Measurements from ENCODE around the gene MED4. TPM values are rescaled to one million over a fixed set of nuclear protein-coding genes. Genes with fewer than 3 reads are reported as not detected.

MED4 gene
- total RNA-seq, 2 donors from 2014 or later, result 33.9 to 36.4 TPM

DNA sequence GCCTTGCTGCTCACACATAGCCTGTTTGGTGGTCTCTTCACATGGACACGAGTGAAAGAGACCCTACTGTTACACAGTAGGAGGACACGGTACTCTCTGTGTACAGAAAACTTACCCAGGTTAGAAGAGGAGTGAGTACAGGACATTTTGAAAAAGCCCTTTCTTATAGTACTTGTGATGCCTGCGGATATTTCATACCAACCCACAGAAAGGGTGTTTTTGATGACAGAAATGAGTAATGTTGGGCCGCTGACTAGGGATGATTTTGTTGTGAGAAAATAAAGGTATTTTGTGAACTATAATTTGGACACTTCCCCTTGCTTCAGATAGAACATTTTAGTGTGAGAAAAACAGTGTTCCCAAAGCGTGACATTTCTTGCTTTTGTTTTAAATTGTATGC is 39.2 kb downstream of the MED4 start:
- Histone ChIP-seq H3K27me3 (replicated peaks; ENCODE audit: insufficient read depth) (no peaks in the 10 kb centered on the region), H3K27ac (no peak overlapping the region), H3K4me1 (replicated peaks) (no peaks in the 10 kb centered on the region), H3K9me3 (no peaks in the 10 kb centered on the region), H3K36me3 (no peaks in the 10 kb centered on the region), H3K4me3 (no peak overlapping the region)
- intact Hi-C loops (cut with DNase I), result no loop called here
- TF ChIP-seq, protein P1, sequence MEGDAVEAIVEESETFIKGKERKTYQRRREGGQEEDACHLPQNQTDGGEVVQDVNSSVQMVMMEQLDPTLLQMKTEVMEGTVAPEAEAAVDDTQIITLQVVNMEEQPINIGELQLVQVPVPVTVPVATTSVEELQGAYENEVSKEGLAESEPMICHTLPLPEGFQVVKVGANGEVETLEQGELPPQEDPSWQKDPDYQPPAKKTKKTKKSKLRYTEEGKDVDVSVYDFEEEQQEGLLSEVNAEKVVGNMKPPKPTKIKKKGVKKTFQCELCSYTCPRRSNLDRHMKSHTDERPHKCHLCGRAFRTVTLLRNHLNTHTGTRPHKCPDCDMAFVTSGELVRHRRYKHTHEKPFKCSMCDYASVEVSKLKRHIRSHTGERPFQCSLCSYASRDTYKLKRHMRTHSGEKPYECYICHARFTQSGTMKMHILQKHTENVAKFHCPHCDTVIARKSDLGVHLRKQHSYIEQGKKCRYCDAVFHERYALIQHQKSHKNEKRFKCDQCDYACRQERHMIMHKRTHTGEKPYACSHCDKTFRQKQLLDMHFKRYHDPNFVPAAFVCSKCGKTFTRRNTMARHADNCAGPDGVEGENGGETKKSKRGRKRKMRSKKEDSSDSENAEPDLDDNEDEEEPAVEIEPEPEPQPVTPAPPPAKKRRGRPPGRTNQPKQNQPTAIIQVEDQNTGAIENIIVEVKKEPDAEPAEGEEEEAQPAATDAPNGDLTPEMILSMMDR (IDR thresholded peaks at IDR 0.05), result no peak
- TF ChIP-seq POLR2AphosphoS5 (IDR thresholded peaks at IDR 0.05) (no peak), POLR2A (IDR thresholded peaks at IDR 0.05) (no peak)
- WGBS, result 88% methylated on average over 5 of the region's 5 CpGs
- no peak for DNase-seq (ENCODE audit: low spot score)

DNA sequence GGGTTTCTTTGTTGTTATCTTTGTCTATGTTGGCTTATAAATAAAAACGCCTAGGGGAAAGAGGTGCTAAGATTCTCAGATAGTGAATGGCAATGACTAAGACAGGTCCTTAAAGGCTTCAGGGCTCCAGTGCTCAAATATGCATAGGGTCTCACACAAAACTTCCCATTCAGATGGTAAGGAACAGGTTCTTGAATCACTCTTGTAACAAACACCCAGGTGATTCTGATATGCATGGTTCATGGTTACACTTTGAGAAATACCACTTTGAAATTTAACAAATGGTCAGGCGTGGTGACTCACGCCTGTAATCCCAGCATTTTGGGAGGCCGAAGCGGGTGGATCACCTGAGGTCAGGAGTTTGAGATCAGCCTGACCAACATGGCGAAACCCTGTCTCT is 40.3 kb downstream of the MED4 start:
- Histone ChIP-seq H3K4me1 (replicated peaks) (no peaks in the 10 kb centered on the region), H3K4me3 (no peak overlapping the region), H3K27ac (no peak overlapping the region), H3K36me3 (no peaks in the 10 kb centered on the region), H3K27me3 (replicated peaks; ENCODE audit: insufficient read depth) (no peaks in the 10 kb centered on the region), H3K9me3 (no peaks in the 10 kb centered on the region)
- TF ChIP-seq POLR2A (IDR thresholded peaks at IDR 0.05) (no peak), POLR2AphosphoS5 (IDR thresholded peaks at IDR 0.05) (no peak)
- TF ChIP-seq, protein P1 (IDR thresholded peaks at IDR 0.05), result no peak
- intact Hi-C loops (cut with DNase I), result no loop called here
- DNase-seq (ENCODE audit: low spot score), result no peak
- 94% methylated on average over 6 of the region's 6 CpGs for WGBS

DNA sequence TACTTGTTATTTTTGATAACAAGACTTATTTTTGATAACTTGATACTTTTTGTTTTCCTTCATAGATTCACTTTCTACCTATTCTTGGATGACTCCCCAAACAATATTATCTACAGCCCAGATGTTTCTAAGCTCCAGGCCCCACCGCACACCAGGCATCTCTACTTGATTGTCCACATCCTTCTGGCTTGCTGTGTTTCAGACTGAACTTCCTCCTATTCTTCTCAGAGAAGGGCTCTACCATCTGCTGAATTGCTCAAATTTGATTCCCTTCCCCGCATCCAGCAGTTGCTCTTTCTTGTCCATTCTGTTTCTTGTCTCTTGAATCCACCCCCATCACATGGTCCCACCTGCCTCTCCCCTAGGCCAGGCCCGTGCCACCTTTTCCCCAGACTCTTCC is 44.4 kb downstream of the MED4 start:
- H3K4me3 ChIP-seq, result no peak overlapping the region
- TF ChIP-seq POLR2A (IDR thresholded peaks at IDR 0.05) (no peak), POLR2AphosphoS5 (IDR thresholded peaks at IDR 0.05) (no peak)
- TF ChIP-seq, protein P1 (IDR thresholded peaks at IDR 0.05), result no peak
- no peaks in the 10 kb centered on the region for H3K27me3 ChIP-seq (replicated peaks; ENCODE audit: insufficient read depth)
- H3K27ac ChIP-seq, result no peak overlapping the region
- intact Hi-C loops (cut with DNase I), result no loop called here
- H3K36me3 ChIP-seq, result no peaks in the 10 kb centered on the region
- H3K4me1 ChIP-seq (replicated peaks), result no peaks in the 10 kb centered on the region
- 91% methylated on average over 3 of the region's 3 CpGs for WGBS
- DNase-seq (ENCODE audit: low spot score), result no peak
- H3K9me3 ChIP-seq, result no peaks in the 10 kb centered on the region

DNA sequence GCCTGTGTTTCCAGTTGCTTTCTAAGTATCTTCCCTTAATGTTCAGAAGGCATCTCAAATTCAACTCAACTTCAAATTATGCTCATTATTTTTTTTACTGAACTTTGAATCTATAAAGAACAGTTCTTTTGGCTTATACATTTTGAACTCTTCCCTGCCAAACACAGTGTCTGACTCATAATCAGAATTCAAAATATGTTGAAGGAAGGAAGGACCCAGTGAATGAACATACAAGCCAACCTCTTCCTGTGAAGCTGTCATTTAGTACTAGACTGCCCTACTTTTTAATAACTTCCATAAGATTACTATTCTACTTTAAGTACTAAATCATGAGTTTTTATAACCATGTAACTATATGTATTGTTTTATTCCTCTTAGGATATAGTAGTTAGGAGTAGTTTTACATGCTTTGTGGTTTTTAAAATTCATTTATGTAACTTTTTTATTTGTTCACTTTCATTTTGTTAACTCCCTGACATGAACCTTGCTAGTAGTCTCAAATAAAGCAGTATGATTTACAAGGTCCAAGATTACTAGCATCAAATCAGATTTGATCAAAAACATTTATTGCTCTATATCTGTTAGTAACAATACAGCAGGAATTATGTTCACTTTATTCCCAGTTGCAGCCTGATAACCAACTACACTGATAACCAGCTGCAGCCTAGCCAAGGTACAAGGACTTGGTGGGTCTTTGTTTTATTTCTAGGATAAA is 51.0 kb downstream of the MED4 start:
- Histone ChIP-seq H3K27ac (no peak overlapping the region), H3K36me3 (no peaks in the 10 kb centered on the region), H3K9me3 (no peaks in the 10 kb centered on the region), H3K27me3 (replicated peaks; ENCODE audit: insufficient read depth) (no peaks in the 10 kb centered on the region), H3K4me1 (replicated peaks) (no peaks in the 10 kb centered on the region), H3K4me3 (no peak overlapping the region)
- no peak for TF ChIP-seq POLR2AphosphoS5 (IDR thresholded peaks at IDR 0.05)
- TF ChIP-seq, protein P1 (IDR thresholded peaks at IDR 0.05), result no peak
- TF ChIP-seq POLR2A (IDR thresholded peaks at IDR 0.05), result no peak
- DNase-seq (ENCODE audit: low spot score), result no peak
- intact Hi-C loops (cut with DNase I), result no loop called here

DNA sequence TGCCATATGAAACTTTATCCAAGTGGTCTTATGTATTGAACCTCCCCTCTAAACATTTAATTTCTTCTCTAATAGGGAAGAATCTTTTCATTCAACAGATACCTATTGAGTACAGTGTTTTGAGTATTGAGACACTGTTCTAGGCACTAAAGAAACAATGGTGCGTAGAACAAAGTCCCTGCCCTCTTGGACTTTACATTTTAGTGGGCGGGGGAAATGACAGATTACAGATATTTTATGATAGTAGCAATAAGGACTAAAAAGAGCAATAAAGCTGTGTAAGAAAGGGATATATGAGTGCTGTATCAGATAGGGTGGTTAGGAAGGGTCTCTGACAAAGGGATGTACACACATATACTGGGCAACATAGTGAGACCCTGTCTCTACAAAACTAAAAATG is 52.0 kb downstream of the MED4 start:
- intact Hi-C loops (cut with DNase I), result no loop called here
- 97% methylated on average over 2 of the region's 2 CpGs for WGBS
- no peaks in the 10 kb centered on the region for H3K4me1 ChIP-seq (replicated peaks)

More for the DNA sequence above, 52.0 kb downstream of the MED4 start:
- TF ChIP-seq, protein P1 (IDR thresholded peaks at IDR 0.05), result no peak
- TF ChIP-seq POLR2A (IDR thresholded peaks at IDR 0.05) (no peak), POLR2AphosphoS5 (IDR thresholded peaks at IDR 0.05) (no peak)
- Histone ChIP-seq H3K36me3 (no peaks in the 10 kb centered on the region), H3K27me3 (replicated peaks; ENCODE audit: insufficient read depth) (no peaks in the 10 kb centered on the region), H3K9me3 (no peaks in the 10 kb centered on the region), H3K4me3 (no peak overlapping the region), H3K27ac (no peak overlapping the region)
- DNase-seq (ENCODE audit: low spot score), result no peak

Measured in prostate gland (tissue), 2 donors.